SK-N-SH treated with all-trans-retinoic acid at 6 μM for 48 hours (cell line): ENCODE results near the gene TRPV4.

Source experiments
- ARNTL ChIP-seq: fragments of 450-650 bp; formaldehyde crosslinking; IDR thresholded peaks from 2 replicates; pipeline ENCODE4 v1.5.0; 2020; ENCODE audit warnings: low read depth, mild to moderate bottlenecking, moderate library complexity, borderline replicate concordance
- CREB5 ChIP-seq: fragments of 250-450 bp; sonication (Bioruptor Pico); IDR thresholded peaks from 2 replicates; pipeline ENCODE4 v1.5.1; 2020; ENCODE audit warnings: low read depth, mild to moderate bottlenecking, moderate library complexity
- ISL1 ChIP-seq: fragments of 250-450 bp; sonication (Bioruptor Pico); IDR thresholded peaks from 2 replicates; pipeline ENCODE4 v2.1.2; 2022; ENCODE audit warnings: mild to moderate bottlenecking, moderate library complexity
- PATZ1 ChIP-seq: fragments of 250-450 bp; sonication (Bioruptor Pico); IDR thresholded peaks from 2 replicates; pipeline ENCODE4 v1.8.0; 2020; ENCODE audit warnings: mild to moderate bottlenecking, moderate library complexity, borderline replicate concordance
- PPARA ChIP-seq: fragments of 250-450 bp; sonication (Bioruptor Pico); IDR thresholded peaks from 2 replicates; pipeline ENCODE4 v1.5.0; 2020; ENCODE audit warnings: mild to moderate bottlenecking, borderline replicate concordance
- TCF4 ChIP-seq: fragments of 250-450 bp; sonication (Bioruptor Pico); IDR thresholded peaks from 2 replicates; pipeline ENCODE4 v1.8.0; 2021; ENCODE audit warnings: mild to moderate bottlenecking, moderate library complexity, borderline replicate concordance

- TF ChIP-seq PATZ1 (CRISPR knock-in tag) (no peak), CREB5 (CRISPR knock-in tag) (no peak), PPARA (CRISPR knock-in tag) (no peak), ARNTL (no peak), TCF4 (CRISPR knock-in tag) (no peak), ISL1 (CRISPR knock-in tag) (no peak)
Observed at GRCh38 chr12:109775172-109775881, 57.9 kb downstream of the TRPV4 start.
